T-helper 17 cell (primary cell): ENCODE data around the gene WWOX. TPM values are rescaled to one million over a fixed set of nuclear protein-coding genes. Genes with fewer than 3 reads are reported as not detected.

Experiments used
- ATAC-seq: fragments of 150-1000 bp; cut with Tn5 transposase; 2 replicates; pipeline ENCODE4 v1.10.0; 2021; ENCODE audit warnings: mild to moderate bottlenecking, moderate library complexity
- DNase-seq, 3 donors: peaks; one replicate each; pipeline versions ENCODE4 v3.0.0 to v3.0.0-alpha.2; 2020 to 2021
- H3K9me3 ChIP-seq: one replicate; pipeline ENCODE4 v1.7.0; 2013; ENCODE audit warnings: low read length, mild to moderate bottlenecking; ENCODE audit not compliant: control insufficient read depth, poor library complexity, severe bottlenecking
- H3K27ac Mint-ChIP-seq: one replicate; pipeline ENCODE4 v1.8.0; 2022; ENCODE audit warnings: mild to moderate bottlenecking, moderate library complexity, mixed read lengths
- H3K27me3 Mint-ChIP-seq: one replicate; pipeline ENCODE4 v1.8.0; 2022; ENCODE audit warnings: mixed read lengths
- H3K36me3 Mint-ChIP-seq: one replicate; pipeline ENCODE4 v1.8.0; 2022; ENCODE audit warnings: low read depth, mixed read lengths
- H3K4me1 Mint-ChIP-seq: one replicate; pipeline ENCODE4 v1.8.0; 2022; ENCODE audit warnings: mild to moderate bottlenecking, mixed read lengths
- H3K4me3 Mint-ChIP-seq: one replicate; pipeline ENCODE4 v1.8.0; 2022; ENCODE audit warnings: mild to moderate bottlenecking, moderate library complexity, mixed read lengths
- total RNA-seq, 4 donors: library from RNA in 2 of 4; stranded (reverse) in 2 of 4; gene quantifications; one replicate each; pipeline ENCODE4 v1.2.3 and lab custom pipeline; 2022 to 2026

The WWOX gene
- total RNA-seq, 2 donors from 2014 or later = 26.8 to 29.7 TPM

GRCh38 chr16:79172976-79173500, 1073.6 kb downstream of the WWOX start:
- H3K36me3 Mint-ChIP-seq = peaks cover 2% of the 10 kb centered on the region
- no peak overlapping the region for H3K4me3 Mint-ChIP-seq
- no peak overlapping the region for H3K27ac Mint-ChIP-seq
- DNase-seq = no peak
- no peak for ATAC-seq
- no peaks in the 10 kb centered on the region for H3K9me3 ChIP-seq
- no peaks in the 10 kb centered on the region for H3K4me1 Mint-ChIP-seq
- H3K27me3 Mint-ChIP-seq = no peaks in the 10 kb centered on the region

GRCh38 chr16:79173919-79174318, 1074.5 kb downstream of the WWOX start:
- H3K4me3 Mint-ChIP-seq = no peak overlapping the region
- peaks cover 2% of the 10 kb centered on the region for H3K36me3 Mint-ChIP-seq
- ATAC-seq (no peak), DNase-seq (no peak)
- no peaks in the 10 kb centered on the region for H3K27me3 Mint-ChIP-seq
- no peak overlapping the region for H3K27ac Mint-ChIP-seq
- no peaks in the 10 kb centered on the region for H3K4me1 Mint-ChIP-seq
- no peaks in the 10 kb centered on the region for H3K9me3 ChIP-seq

DNA sequence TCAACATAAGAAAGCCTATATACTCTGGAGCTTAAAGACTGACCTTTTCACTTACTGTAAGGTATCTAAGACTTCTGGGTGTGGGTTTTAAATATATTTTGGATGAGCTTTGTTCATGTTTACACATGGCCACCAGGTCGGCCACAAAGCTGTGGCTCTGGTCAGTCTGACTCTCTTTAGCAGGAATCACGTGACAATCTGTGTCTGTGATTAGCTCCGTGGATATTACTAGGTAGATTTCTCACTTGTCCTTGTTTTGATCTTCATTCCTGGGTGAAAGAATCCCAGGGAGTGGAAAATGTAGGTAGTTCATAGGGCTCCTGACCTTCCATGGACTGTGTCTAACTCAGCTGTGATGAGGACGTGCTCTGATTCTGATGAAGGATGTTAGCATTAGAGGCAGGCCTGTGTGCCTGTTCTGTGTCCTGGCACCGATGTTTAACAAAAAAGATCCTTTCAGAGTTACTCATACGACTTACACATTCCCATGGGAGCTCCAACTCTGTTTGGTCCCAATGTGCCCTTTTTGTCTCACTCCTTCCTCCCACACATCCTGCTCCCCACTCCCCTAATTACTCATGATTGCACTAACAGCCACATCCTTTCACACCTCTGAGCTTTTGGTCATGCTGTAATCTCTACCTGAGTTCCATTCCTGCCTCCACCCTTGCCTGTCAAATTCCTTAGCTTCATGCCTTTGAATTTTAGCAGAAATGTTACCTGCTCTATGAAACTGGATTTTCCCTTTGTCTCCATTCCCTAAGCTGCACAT, 1076.0 kb downstream of the WWOX start:
- DNase-seq (no peak), ATAC-seq (no peak)
- Mint-ChIP-seq H3K27me3 (no peaks in the 10 kb centered on the region), H3K4me1 (no peaks in the 10 kb centered on the region), H3K27ac (no peak overlapping the region), H3K36me3 (peaks cover 2% of the 10 kb centered on the region), H3K4me3 (no peak overlapping the region)
- no peaks in the 10 kb centered on the region for H3K9me3 ChIP-seq

- Mint-ChIP-seq H3K36me3 (peaks cover 2% of the 10 kb centered on the region), H3K4me3 (no peak overlapping the region), H3K27ac (no peak overlapping the region), H3K27me3 (no peaks in the 10 kb centered on the region), H3K4me1 (no peaks in the 10 kb centered on the region)
- DNase-seq (no peak), ATAC-seq (no peak)
- H3K9me3 ChIP-seq = no peaks in the 10 kb centered on the region
These were observed 1077.6 kb downstream of the WWOX start for GRCh38 chr16:79177018-79177417.

DNA sequence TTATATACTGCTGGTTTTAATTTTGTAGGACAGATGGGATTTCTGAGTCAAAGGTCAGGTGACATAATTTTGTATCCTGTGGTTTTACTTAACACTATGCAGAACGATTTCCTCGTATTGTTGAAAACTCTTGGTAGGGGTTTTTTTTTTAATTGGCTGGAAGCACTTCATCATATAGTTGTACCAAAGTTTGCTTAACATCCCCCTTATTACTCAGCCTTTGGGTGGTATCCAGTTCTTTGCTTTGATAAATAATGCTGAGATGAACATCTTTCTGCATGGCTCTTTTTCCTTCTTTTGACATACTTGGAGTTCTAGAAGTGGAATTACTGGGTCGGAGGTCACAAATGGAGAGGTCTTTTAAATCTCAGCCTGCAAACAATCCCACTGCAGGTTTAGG, 1082.0 kb downstream of the WWOX start:
- H3K27me3 Mint-ChIP-seq = no peaks in the 10 kb centered on the region
- peaks cover 5% of the 10 kb centered on the region for H3K36me3 Mint-ChIP-seq
- H3K9me3 ChIP-seq = no peaks in the 10 kb centered on the region
- ATAC-seq (no peak), DNase-seq (no peak)
- H3K27ac Mint-ChIP-seq = no peak overlapping the region
- no peak overlapping the region for H3K4me3 Mint-ChIP-seq
- peaks cover 2% of the 10 kb centered on the region for H3K4me1 Mint-ChIP-seq

GRCh38 chr16:79182616-79183015, 1083.2 kb downstream of the WWOX start:
- no peak for DNase-seq
- Mint-ChIP-seq H3K27me3 (no peaks in the 10 kb centered on the region), H3K4me1 (peaks cover 2% of the 10 kb centered on the region), H3K4me3 (no peak overlapping the region), H3K36me3 (peaks cover 3% of the 10 kb centered on the region), H3K27ac (no peak overlapping the region)
- H3K9me3 ChIP-seq = no peaks in the 10 kb centered on the region
- ATAC-seq = no peak

- ATAC-seq (no peak), DNase-seq (no peak)
- Mint-ChIP-seq H3K36me3 (peaks cover 3% of the 10 kb centered on the region), H3K27me3 (no peaks in the 10 kb centered on the region), H3K4me1 (peaks cover 2% of the 10 kb centered on the region), H3K27ac (no peak overlapping the region), H3K4me3 (no peak overlapping the region)
- no peaks in the 10 kb centered on the region for H3K9me3 ChIP-seq
These were observed 1084.1 kb downstream of the WWOX start for GRCh38 chr16:79183571-79183970.

- ATAC-seq (no peak), DNase-seq (no peak)
- Mint-ChIP-seq H3K27me3 (no peaks in the 10 kb centered on the region), H3K27ac (no peak overlapping the region), H3K36me3 (peaks cover 3% of the 10 kb centered on the region), H3K4me1 (peaks cover 2% of the 10 kb centered on the region), H3K4me3 (no peak overlapping the region)
- no peaks in the 10 kb centered on the region for H3K9me3 ChIP-seq
These were observed 1085.1 kb downstream of the WWOX start for GRCh38 chr16:79184464-79185030.

DNA sequence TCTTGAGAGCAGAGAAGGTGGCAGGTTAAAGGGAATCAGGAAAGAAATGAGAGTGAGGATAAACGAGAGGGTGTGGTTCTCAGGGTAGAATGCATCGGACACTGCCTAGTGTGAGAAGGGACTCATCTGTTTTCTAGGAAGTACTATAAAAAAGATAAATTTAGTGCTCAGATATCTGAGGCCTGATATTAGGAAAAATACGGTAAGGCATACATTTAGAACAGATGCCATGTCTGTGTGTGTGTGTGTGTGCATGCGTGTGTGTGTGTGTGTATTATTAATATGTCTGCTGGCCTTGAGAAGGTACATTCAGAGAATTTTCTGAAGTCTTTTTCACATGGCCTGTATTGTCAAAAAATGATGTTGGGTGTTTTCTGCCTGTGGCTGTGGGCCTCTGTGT, 1086.3 kb downstream of the WWOX start:
- H3K4me3 Mint-ChIP-seq = no peak overlapping the region
- H3K27me3 Mint-ChIP-seq = no peaks in the 10 kb centered on the region
- DNase-seq (no peak), ATAC-seq (no peak)
- H3K27ac Mint-ChIP-seq = no peak overlapping the region
- H3K4me1 Mint-ChIP-seq = peaks cover 2% of the 10 kb centered on the region
- H3K36me3 Mint-ChIP-seq = peaks cover 3% of the 10 kb centered on the region
- H3K9me3 ChIP-seq = no peaks in the 10 kb centered on the region

GRCh38 chr16:79186196-79186595, 1086.7 kb downstream of the WWOX start:
- DNase-seq (no peak), ATAC-seq (no peak)
- Mint-ChIP-seq H3K27me3 (no peaks in the 10 kb centered on the region), H3K4me1 (peaks cover 2% of the 10 kb centered on the region), H3K4me3 (no peak overlapping the region), H3K27ac (no peak overlapping the region), H3K36me3 (peaks cover 3% of the 10 kb centered on the region)
- H3K9me3 ChIP-seq = no peaks in the 10 kb centered on the region

- H3K4me3 Mint-ChIP-seq = no peak overlapping the region
- DNase-seq (no peak), ATAC-seq (no peak)
- H3K9me3 ChIP-seq = no peaks in the 10 kb centered on the region
- H3K4me1 Mint-ChIP-seq = peaks cover 2% of the 10 kb centered on the region
- H3K27me3 Mint-ChIP-seq = no peaks in the 10 kb centered on the region
- H3K27ac Mint-ChIP-seq = no peak overlapping the region
- H3K36me3 Mint-ChIP-seq = peaks cover 3% of the 10 kb centered on the region
These were observed 1088.8 kb downstream of the WWOX start for GRCh38 chr16:79188115-79188738.

GRCh38 chr16:79188739-79189122, 1089.3 kb downstream of the WWOX start:
- H3K9me3 ChIP-seq = no peaks in the 10 kb centered on the region
- peaks cover 2% of the 10 kb centered on the region for H3K4me1 Mint-ChIP-seq
- no peaks in the 10 kb centered on the region for H3K27me3 Mint-ChIP-seq
- ATAC-seq (no peak), DNase-seq (no peak)
- no peak overlapping the region for H3K27ac Mint-ChIP-seq
- peaks cover 3% of the 10 kb centered on the region for H3K36me3 Mint-ChIP-seq
- H3K4me3 Mint-ChIP-seq = no peak overlapping the region

DNA sequence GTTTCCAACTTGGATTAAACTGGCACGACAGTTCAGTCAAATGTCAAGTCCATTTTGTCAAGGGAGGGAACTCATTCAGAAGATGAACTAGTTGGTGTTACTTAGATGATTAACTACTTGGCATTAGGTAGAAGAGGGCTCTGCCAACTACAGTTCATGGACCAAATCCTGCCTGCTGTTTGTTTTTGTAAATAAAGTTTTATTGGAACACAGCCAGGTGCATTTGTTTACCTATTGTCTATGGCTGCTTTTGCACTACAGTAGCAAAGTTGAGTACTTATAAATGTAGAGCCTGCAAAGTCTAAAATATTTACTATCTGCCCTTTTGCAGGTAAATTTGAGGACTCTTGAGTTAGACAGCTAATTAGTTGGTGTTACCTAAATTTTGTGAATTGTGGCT, 1091.1 kb downstream of the WWOX start:
- Mint-ChIP-seq H3K36me3 (no peaks in the 10 kb centered on the region), H3K27me3 (no peaks in the 10 kb centered on the region), H3K27ac (no peak overlapping the region), H3K4me1 (peaks cover under 1% of the 10 kb centered on the region), H3K4me3 (no peak overlapping the region)
- no peaks in the 10 kb centered on the region for H3K9me3 ChIP-seq
- no peak for DNase-seq
- no peak for ATAC-seq
